ENCODE data around the gene ARPC3. TPM values are rescaled to one million over a fixed set of nuclear protein-coding genes. Genes with fewer than 3 reads are reported as not detected.

Gene ARPC3
- total and polyA plus RNA-seq, 9 of the 15 experiments (the other 6 are each of a cell fraction or from before 2014, with no cell fraction given): 74.2 to 575 (median 345) TPM

DNA sequence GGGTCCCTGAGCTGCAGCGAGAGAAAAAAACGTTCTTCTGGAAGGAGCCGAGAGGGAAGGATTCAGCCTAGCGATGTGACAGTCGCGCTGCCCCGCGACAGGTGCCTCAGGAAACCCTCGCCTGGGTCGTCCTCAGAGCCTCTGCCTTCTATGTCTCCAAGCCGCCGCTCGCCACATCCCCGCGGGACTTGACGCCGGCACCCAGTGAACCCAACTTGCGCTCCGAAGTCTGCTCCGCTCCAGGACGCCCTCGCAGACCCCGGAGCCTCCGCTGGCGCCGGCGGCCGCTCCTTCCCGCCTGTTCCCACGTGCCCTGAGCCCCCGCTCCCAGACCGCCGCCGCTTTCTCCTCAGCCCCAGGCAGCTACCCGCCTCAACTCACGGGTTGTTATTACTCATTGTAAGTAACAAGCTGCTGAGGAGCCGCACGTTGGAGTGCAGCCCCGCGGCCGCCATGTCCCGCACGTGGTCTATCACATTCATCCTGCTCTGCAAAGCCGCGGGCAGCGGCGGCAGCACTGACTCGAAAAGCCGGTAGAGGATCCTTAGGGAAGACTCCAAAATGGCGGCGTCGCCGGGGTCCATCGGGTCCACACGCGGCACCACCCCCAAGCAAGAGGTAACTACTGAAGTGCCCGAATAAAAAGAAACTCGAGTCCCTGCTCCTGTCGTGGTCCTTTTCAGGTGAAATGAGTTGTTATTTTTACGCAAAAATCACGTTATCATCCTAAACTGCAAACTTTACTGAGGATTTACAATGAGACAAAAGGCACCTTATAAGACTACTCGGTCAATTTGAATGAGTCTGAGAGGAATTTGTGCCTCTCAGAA lies 46.8 kb downstream of the ARPC3 start, which contains the start of gene ANAPC7 (continued):
- TF ChIP-seq IFI16 (CRISPR knock-in tag; IDR thresholded peaks at IDR 0.05): no peak
- TF ChIP-seq, protein P1, sequence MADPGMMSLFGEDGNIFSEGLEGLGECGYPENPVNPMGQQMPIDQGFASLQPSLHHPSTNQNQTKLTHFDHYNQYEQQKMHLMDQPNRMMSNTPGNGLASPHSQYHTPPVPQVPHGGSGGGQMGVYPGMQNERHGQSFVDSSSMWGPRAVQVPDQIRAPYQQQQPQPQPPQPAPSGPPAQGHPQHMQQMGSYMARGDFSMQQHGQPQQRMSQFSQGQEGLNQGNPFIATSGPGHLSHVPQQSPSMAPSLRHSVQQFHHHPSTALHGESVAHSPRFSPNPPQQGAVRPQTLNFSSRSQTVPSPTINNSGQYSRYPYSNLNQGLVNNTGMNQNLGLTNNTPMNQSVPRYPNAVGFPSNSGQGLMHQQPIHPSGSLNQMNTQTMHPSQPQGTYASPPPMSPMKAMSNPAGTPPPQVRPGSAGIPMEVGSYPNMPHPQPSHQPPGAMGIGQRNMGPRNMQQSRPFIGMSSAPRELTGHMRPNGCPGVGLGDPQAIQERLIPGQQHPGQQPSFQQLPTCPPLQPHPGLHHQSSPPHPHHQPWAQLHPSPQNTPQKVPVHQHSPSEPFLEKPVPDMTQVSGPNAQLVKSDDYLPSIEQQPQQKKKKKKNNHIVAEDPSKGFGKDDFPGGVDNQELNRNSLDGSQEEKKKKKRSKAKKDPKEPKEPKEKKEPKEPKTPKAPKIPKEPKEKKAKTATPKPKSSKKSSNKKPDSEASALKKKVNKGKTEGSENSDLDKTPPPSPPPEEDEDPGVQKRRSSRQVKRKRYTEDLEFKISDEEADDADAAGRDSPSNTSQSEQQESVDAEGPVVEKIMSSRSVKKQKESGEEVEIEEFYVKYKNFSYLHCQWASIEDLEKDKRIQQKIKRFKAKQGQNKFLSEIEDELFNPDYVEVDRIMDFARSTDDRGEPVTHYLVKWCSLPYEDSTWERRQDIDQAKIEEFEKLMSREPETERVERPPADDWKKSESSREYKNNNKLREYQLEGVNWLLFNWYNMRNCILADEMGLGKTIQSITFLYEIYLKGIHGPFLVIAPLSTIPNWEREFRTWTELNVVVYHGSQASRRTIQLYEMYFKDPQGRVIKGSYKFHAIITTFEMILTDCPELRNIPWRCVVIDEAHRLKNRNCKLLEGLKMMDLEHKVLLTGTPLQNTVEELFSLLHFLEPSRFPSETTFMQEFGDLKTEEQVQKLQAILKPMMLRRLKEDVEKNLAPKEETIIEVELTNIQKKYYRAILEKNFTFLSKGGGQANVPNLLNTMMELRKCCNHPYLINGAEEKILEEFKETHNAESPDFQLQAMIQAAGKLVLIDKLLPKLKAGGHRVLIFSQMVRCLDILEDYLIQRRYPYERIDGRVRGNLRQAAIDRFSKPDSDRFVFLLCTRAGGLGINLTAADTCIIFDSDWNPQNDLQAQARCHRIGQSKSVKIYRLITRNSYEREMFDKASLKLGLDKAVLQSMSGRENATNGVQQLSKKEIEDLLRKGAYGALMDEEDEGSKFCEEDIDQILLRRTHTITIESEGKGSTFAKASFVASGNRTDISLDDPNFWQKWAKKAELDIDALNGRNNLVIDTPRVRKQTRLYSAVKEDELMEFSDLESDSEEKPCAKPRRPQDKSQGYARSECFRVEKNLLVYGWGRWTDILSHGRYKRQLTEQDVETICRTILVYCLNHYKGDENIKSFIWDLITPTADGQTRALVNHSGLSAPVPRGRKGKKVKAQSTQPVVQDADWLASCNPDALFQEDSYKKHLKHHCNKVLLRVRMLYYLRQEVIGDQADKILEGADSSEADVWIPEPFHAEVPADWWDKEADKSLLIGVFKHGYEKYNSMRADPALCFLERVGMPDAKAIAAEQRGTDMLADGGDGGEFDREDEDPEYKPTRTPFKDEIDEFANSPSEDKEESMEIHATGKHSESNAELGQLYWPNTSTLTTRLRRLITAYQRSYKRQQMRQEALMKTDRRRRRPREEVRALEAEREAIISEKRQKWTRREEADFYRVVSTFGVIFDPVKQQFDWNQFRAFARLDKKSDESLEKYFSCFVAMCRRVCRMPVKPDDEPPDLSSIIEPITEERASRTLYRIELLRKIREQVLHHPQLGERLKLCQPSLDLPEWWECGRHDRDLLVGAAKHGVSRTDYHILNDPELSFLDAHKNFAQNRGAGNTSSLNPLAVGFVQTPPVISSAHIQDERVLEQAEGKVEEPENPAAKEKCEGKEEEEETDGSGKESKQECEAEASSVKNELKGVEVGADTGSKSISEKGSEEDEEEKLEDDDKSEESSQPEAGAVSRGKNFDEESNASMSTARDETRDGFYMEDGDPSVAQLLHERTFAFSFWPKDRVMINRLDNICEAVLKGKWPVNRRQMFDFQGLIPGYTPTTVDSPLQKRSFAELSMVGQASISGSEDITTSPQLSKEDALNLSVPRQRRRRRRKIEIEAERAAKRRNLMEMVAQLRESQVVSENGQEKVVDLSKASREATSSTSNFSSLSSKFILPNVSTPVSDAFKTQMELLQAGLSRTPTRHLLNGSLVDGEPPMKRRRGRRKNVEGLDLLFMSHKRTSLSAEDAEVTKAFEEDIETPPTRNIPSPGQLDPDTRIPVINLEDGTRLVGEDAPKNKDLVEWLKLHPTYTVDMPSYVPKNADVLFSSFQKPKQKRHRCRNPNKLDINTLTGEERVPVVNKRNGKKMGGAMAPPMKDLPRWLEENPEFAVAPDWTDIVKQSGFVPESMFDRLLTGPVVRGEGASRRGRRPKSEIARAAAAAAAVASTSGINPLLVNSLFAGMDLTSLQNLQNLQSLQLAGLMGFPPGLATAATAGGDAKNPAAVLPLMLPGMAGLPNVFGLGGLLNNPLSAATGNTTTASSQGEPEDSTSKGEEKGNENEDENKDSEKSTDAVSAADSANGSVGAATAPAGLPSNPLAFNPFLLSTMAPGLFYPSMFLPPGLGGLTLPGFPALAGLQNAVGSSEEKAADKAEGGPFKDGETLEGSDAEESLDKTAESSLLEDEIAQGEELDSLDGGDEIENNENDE (IDR thresholded peaks at IDR 0.05; ENCODE audit: low read depth, low read length): no peak
- peak; percentile 58; the same call in 1 of the 2 replicates for TF ChIP-seq ATF7 (IDR thresholded peaks at IDR 0.05)
- TF ChIP-seq ZBTB7A (IDR thresholded peaks at IDR 0.05; ENCODE audit: borderline replicate concordance, control insufficient read depth, low read depth, low read length): peak; percentile 13; the same call in 1 of the 2 replicates
- TF ChIP-seq, protein P2, sequence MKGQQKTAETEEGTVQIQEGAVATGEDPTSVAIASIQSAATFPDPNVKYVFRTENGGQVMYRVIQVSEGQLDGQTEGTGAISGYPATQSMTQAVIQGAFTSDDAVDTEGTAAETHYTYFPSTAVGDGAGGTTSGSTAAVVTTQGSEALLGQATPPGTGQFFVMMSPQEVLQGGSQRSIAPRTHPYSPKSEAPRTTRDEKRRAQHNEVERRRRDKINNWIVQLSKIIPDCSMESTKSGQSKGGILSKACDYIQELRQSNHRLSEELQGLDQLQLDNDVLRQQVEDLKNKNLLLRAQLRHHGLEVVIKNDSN (CRISPR knock-in tag; IDR thresholded peaks at IDR 0.05): peak; percentile 82
- peak; percentile 93 for TF ChIP-seq BRD4 (IDR thresholded peaks at IDR 0.05)
- peak; percentile 55; the same call in 1 of the 2 replicates for TF ChIP-seq PML (IDR thresholded peaks at IDR 0.05; ENCODE audit: low read length)
- no peak for TF ChIP-seq ZNF12 (CRISPR knock-in tag; IDR thresholded peaks at IDR 0.05)
- no peak for TF ChIP-seq NRF1 (conservative IDR thresholded peaks at IDR 0.05 in 1 of 2, IDR thresholded peaks at IDR 0.05 in 1 of 2)
- peak; percentile 71 for TF ChIP-seq TAF9B (IDR thresholded peaks at IDR 0.05; ENCODE audit: partially characterized antibody)
- no peak for TF ChIP-seq MAFG (tag; conservative IDR thresholded peaks at IDR 0.05)
- TF ChIP-seq, protein P3, sequence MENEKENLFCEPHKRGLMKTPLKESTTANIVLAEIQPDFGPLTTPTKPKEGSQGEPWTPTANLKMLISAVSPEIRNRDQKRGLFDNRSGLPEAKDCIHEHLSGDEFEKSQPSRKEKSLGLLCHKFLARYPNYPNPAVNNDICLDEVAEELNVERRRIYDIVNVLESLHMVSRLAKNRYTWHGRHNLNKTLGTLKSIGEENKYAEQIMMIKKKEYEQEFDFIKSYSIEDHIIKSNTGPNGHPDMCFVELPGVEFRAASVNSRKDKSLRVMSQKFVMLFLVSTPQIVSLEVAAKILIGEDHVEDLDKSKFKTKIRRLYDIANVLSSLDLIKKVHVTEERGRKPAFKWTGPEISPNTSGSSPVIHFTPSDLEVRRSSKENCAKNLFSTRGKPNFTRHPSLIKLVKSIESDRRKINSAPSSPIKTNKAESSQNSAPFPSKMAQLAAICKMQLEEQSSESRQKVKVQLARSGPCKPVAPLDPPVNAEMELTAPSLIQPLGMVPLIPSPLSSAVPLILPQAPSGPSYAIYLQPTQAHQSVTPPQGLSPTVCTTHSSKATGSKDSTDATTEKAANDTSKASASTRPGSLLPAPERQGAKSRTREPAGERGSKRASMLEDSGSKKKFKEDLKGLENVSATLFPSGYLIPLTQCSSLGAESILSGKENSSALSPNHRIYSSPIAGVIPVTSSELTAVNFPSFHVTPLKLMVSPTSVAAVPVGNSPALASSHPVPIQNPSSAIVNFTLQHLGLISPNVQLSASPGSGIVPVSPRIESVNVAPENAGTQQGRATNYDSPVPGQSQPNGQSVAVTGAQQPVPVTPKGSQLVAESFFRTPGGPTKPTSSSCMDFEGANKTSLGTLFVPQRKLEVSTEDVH (IDR thresholded peaks at IDR 0.05; ENCODE audit: low read depth, partially characterized antibody): peak; percentile 15
- peak; percentile 59 for TF ChIP-seq HCFC1 (IDR thresholded peaks at IDR 0.05; ENCODE audit: low read depth, low read length)
